Karpas-422 (cell line): Measurements from ENCODE around the gene RNF8. TPM values are rescaled to one million over a fixed set of nuclear protein-coding genes. Genes with fewer than 3 reads are reported as not detected.
A peak's percentile ranks its signal among the peaks of the same experiment; 100 is the strongest.

Experiments used
- DNase-seq: peaks from one replicate; pipeline ENCODE4 v3.0.0-alpha.2; 2015
- H2AFZ ChIP-seq: fragments of 200-600 bp; sonication (generic); 2 replicates; pipeline ENCODE4 v1.6.1; 2014; ENCODE audit warnings: antibody characterized with exemption, low read length, mixed read lengths
- H3K27ac ChIP-seq: fragments of 200-600 bp; sonication (generic); 2 replicates; pipeline ENCODE4 v1.5.1; 2014; ENCODE audit warnings: mild to moderate bottlenecking, low read length, moderate library complexity
- H3K27me3 ChIP-seq: fragments of 200-600 bp; sonication (generic); 2 replicates; pipeline ENCODE4 v1.6.1; 2014; ENCODE audit warnings: low read length, mixed read lengths
- H3K36me3 ChIP-seq: fragments of 200-600 bp; sonication (generic); 2 replicates; pipeline ENCODE4 v1.6.1; 2014; ENCODE audit warnings: low read length, mixed read lengths; ENCODE audit not compliant: insufficient read depth
- H3K4me1 ChIP-seq: fragments of 200-600 bp; sonication (generic); 2 replicates; pipeline ENCODE4 v1.6.1; 2014; ENCODE audit warnings: mild to moderate bottlenecking, low read length, mixed read lengths
- H3K4me2 ChIP-seq: fragments of 200-600 bp; sonication (generic); 2 replicates; pipeline ENCODE4 v1.6.1; 2014; ENCODE audit warnings: low read length, low read depth, mild to moderate bottlenecking; ENCODE audit not compliant: poor library complexity, severe bottlenecking
- H3K4me3 ChIP-seq: fragments of 200-600 bp; sonication (generic); 2 replicates; pipeline ENCODE4 v1.5.1; 2014; ENCODE audit warnings: mild to moderate bottlenecking, antibody characterized with exemption, low read length, mixed read lengths
- H3K79me2 ChIP-seq: fragments of 200-600 bp; sonication (generic); 2 replicates; pipeline ENCODE4 v1.6.1; 2014; ENCODE audit warnings: mild to moderate bottlenecking, low read length, mixed read lengths
- H3K9ac ChIP-seq: fragments of 200-600 bp; sonication (generic); 2 replicates; pipeline ENCODE4 v1.6.0; 2014; ENCODE audit warnings: low read length
- H3K9me2 ChIP-seq: fragments of 200-600 bp; sonication (generic), shearing (Covaris generic); replicated peaks from 2 replicates; pipeline ENCODE4 v1.6.0; 2014; ENCODE audit warnings: mild to moderate bottlenecking, low read length, moderate library complexity; ENCODE audit not compliant: insufficient read depth
- H3K9me3 ChIP-seq: fragments of 300-700, 200-600 bp; sonication (generic); 2 replicates; pipeline ENCODE4 v1.6.1; 2014; ENCODE audit warnings: low read length, mixed read lengths
- H4K20me1 ChIP-seq: fragments of 200-600 bp; sonication (generic); 2 replicates; pipeline ENCODE4 v1.6.1; 2014; ENCODE audit warnings: mild to moderate bottlenecking, antibody characterized with exemption, low read length, low read depth; ENCODE audit not compliant: insufficient read depth
- total RNA-seq: library from RNA; depleted of rRNA; stranded (reverse); fragments of >200 nt; shearing (Covaris generic); gene quantifications from 2 replicates; pipeline ENCODE4 v1.2.3, GENCODE V29; 2014; ENCODE audit warnings: low replicate concordance

RNF8 gene
- total RNA-seq, 1 experiment from 2014 or later: 22.5 TPM

DNA sequence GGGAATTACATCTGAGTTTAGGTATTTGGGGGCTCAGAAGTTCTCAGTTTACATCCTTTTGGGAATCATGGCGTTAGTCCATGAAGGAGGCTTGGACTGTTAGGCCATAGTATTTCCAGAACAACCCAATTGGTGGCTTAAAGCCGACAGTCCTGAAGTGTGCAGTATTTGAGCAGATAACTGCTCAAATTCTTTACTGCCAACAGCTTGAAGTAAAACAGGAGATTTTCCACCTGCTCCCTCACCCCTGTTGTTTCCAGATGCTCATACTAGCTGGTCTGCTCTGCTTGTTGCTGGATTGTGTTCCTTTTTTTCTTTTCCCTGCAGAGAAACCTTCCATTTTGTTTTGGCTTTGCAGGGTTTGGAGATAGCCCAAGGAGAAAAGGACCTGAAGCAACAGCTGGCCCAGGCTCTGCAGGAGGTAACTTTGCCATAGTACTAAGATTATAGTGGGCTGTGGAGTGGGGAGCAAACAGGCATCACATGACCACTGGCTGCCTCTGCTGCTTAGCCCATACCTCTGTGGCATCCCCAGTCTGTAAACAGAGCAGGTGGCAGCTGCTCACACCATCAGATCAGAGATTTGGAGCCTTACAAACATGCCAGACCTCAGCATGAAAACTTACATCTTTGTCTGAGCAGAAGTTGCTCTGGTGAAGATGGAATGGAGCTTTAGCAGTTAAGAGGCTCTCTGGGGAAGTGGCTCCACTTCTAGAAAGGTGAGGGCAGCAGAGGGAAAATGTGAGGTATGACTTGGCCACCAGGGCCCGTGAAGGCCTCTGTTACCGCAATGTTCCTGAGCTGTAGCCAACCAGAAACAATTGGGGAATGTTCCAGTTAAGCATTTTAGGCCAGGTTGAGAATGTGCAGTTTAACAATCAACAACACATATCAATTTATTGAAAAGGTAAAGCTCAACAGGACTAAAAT is 17.6 kb downstream of the RNF8 start:
- Histone ChIP-seq H2AFZ (no peak overlapping the region), H3K36me3 (peaks cover 34% of the 10 kb centered on the region; the same call in 1 of the 2 replicates), H3K4me3 (no peak overlapping the region), H3K4me2 (no peak overlapping the region), H3K9me3 (no peaks in the 10 kb centered on the region), H3K27me3 (no peaks in the 10 kb centered on the region), H3K4me1 (peaks cover 69% of the 10 kb centered on the region), H4K20me1 (no peaks in the 10 kb centered on the region), H3K27ac (peak overlapping the region; percentile 21), H3K9me2 (no peaks in the 10 kb centered on the region), H3K9ac (no peak overlapping the region), H3K79me2 (peaks cover 59% of the 10 kb centered on the region)
- DNase-seq: no peak

DNA sequence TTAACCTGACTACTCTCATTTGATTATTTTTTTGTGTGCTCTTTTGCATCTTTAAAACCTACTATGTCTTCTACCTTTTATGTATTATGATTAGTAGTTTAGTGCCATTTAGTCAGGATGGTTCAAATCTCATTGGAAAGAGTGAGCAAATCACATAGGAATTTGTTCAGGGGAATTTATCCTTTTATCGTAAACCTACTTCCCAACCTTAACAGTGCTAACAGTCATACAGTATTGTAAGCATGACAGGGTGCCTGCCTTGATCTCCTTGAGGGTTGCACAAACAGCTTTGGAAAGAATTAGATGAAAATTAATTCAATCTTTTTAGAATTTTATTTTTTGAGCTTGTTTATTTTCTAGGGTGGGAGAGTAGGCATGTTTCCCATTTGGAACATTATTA is 18.3 kb downstream of the RNF8 start:
- Histone ChIP-seq H2AFZ (no peak overlapping the region), H3K4me3 (no peak overlapping the region), H3K9me3 (no peaks in the 10 kb centered on the region), H3K4me1 (peaks cover 76% of the 10 kb centered on the region), H4K20me1 (no peaks in the 10 kb centered on the region), H3K79me2 (peaks cover 57% of the 10 kb centered on the region), H3K9ac (no peak overlapping the region), H3K4me2 (no peak overlapping the region), H3K9me2 (no peaks in the 10 kb centered on the region), H3K36me3 (peaks cover 36% of the 10 kb centered on the region; the same call in 1 of the 2 replicates), H3K27me3 (no peaks in the 10 kb centered on the region), H3K27ac (no peak overlapping the region)
- no peak for DNase-seq

DNA sequence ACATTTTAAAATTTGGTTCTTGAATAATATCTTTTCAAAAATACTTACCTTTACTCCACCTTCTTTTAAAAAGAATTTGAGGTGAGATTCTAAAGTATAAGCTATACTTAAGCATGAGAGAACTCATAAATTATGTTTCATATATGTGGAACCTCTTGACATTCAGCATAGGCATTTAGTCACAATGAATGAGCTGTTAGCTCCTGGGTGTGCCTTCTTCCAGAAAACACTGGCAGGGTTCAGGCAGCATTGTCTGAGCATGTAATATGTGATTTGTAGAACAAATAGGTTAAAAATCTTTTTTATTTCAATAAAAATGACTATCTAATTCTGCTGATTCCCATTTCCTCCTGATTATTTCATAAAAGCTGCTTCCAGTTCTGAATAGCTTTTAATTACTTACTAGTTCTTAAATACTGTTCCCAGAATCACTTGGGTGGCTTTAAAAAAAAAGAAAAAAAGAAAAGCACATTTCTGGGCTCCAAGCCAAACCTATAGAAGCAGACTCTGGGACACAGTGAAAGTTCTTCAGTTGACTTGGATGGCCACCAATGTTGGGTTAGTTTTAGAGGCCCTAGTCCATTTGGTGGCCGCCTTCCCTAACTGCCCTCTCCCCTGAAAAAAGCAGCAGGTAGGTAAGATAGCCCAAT is 20.2 kb downstream of the RNF8 start:
- Histone ChIP-seq H3K27me3 (no peaks in the 10 kb centered on the region), H3K4me3 (no peak overlapping the region), H3K4me2 (peak overlapping the region; percentile 68), H3K27ac (peak overlapping the region; percentile 95), H3K9me3 (no peaks in the 10 kb centered on the region), H3K4me1 (peaks cover 74% of the 10 kb centered on the region), H2AFZ (no peak overlapping the region), H3K36me3 (peaks cover 46% of the 10 kb centered on the region; the same call in 1 of the 2 replicates), H3K9ac (no peak overlapping the region), H3K9me2 (no peaks in the 10 kb centered on the region), H4K20me1 (no peaks in the 10 kb centered on the region), H3K79me2 (peaks cover 49% of the 10 kb centered on the region)
- DNase-seq: no peak

DNA sequence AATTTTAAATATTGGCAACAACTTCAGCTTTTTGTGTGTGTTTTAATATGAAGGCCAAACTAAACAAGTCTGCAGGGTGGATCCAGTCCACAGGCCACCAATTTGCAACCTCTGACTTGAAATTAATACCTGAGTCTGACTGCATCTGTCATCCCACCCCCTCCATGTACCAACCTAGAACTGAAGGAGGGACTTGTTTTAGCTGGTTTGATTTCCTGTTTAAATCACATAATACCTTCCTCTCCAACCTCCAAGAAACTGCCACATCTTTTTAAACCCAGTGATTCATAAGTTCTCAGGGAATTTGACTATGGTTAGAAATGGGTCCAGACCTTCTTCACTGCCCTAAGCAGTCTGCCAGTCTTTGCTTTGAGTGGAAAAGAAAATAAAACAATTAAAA is 21.6 kb downstream of the RNF8 start:
- no peak overlapping the region for H2AFZ ChIP-seq
- no peaks in the 10 kb centered on the region for H3K9me2 ChIP-seq
- peaks cover 63% of the 10 kb centered on the region for H3K4me1 ChIP-seq
- peak overlapping the region; percentile 37 for H3K4me3 ChIP-seq
- H3K27ac ChIP-seq: peak overlapping the region; percentile 95
- peaks cover 34% of the 10 kb centered on the region for H3K79me2 ChIP-seq
- H3K9ac ChIP-seq: peak overlapping the region; percentile 53
- H3K27me3 ChIP-seq: no peaks in the 10 kb centered on the region
- no peaks in the 10 kb centered on the region for H3K9me3 ChIP-seq
- DNase-seq: no peak
- peaks cover 37% of the 10 kb centered on the region; the same call in 1 of the 2 replicates for H3K36me3 ChIP-seq
- H4K20me1 ChIP-seq: no peaks in the 10 kb centered on the region
- peak overlapping the region; percentile 68 for H3K4me2 ChIP-seq

DNA sequence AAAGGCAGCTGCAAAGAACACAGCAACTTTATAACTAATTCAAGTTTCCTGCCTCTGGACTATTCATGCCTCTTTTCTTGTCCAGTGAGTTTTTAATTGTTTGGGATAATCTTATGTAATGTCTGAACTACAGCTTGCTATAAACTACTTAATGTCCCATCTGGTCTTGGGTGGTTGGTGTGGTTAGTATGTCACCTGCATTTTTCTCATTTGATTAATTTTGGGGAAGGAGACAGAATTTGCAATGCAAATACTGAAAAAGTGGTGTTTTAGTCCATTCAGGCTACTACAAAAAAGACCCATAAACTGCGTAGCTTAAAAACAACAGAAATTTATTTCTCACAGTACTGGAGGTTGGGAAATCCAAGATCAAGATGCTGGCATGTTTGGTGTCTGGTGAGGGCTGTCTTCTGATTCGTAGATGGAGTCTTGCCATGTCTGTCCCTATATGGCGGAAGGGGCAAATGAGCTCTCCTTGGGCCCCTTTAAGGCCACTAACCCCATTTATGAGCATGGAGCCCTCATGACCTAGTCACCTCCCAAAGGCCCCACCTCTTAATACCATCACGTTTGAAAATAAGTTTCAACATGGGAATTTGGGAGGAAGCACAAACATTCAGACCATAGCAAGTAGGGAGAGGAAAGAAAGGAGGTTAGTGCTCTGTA is 22.4 kb downstream of the RNF8 start:
- peak overlapping the region; percentile 95 for H3K27ac ChIP-seq
- H3K4me3 ChIP-seq: peak overlapping the region; percentile 37
- H3K36me3 ChIP-seq: peaks cover 41% of the 10 kb centered on the region; the same call in 1 of the 2 replicates
- peaks cover 60% of the 10 kb centered on the region for H3K4me1 ChIP-seq
- H4K20me1 ChIP-seq: no peaks in the 10 kb centered on the region
- H3K79me2 ChIP-seq: peaks cover 26% of the 10 kb centered on the region
- H3K4me2 ChIP-seq: peak overlapping the region; percentile 68
- H2AFZ ChIP-seq: 0 out of 2 replicates have a peak overlapping the region, but pooled peaks have one; percentile 1
- H3K9me3 ChIP-seq: no peaks in the 10 kb centered on the region
- DNase-seq: peak; percentile 72
- peak overlapping the region; percentile 53 for H3K9ac ChIP-seq
- no peaks in the 10 kb centered on the region for H3K27me3 ChIP-seq
- H3K9me2 ChIP-seq: no peaks in the 10 kb centered on the region

DNA sequence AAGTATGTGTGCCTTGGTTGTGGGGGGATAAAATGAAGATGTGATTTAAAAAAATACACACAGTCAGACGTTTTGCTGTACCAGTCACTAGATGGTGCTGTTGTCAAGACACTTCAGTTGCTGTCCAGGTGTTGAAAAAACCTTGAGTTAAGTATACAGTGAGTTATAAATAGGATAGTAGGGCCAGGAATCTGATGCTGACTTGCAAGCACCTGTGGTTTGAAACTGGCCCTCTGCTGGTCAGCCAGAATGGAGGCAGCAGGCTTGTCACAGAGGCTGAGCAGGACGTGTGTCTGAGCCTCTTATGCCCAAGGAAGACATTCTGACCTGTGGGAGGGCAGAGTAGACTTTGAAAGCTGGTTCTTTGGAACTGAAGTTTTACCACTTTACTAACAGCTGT is 27.8 kb downstream of the RNF8 start:
- H3K4me1 ChIP-seq: peaks cover 20% of the 10 kb centered on the region
- no peak overlapping the region for H3K4me2 ChIP-seq
- H3K9me2 ChIP-seq: no peaks in the 10 kb centered on the region
- H3K4me3 ChIP-seq: no peak overlapping the region
- no peaks in the 10 kb centered on the region for H4K20me1 ChIP-seq
- no peak overlapping the region for H3K9ac ChIP-seq
- DNase-seq: peak; percentile 86
- H3K79me2 ChIP-seq: peaks cover 6% of the 10 kb centered on the region
- no peaks in the 10 kb centered on the region for H3K9me3 ChIP-seq
- H3K27ac ChIP-seq: no peak overlapping the region
- no peak overlapping the region for H2AFZ ChIP-seq
- no peaks in the 10 kb centered on the region for H3K27me3 ChIP-seq
- H3K36me3 ChIP-seq: peaks cover 36% of the 10 kb centered on the region; the same call in 1 of the 2 replicates

DNA sequence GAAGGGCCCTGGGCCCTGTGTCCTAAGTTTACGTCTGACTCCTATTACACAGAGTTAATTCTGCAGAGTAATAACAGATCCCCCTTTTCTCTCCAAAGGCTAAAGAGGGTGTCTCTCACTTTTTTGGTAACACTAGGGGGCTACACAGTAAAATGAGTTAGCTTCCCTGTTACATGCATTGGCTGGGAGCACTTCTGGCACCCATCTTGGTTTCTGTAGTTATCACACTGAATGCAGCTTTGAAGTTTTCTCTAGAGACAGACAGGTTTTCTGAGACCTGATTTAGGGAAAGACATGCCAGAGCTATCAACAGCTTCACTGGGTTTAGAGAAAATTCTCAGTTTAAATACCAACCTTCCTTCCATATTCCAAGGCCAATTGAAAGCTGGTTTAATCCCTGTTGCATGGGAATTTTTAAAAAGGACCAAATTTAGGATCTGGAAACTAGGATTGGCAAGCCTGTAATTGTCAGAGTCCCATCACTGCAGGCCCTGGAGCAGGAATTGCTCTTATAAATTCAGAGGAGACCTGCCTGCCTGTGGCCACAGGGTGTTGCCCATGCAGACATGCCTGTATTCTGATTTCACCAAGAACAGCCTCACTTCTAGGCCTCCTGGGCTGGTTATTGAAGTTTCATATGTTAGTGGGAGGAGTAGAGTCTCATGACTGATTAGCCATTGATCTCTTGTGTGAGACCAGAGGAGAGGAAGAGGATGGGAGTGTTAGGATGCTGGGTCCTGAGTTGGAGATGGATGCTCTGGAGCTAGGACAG is 29.4 kb downstream of the RNF8 start:
- Histone ChIP-seq H3K9me2 (no peaks in the 10 kb centered on the region), H3K4me3 (no peak overlapping the region), H3K4me1 (peaks cover 4% of the 10 kb centered on the region), H3K27me3 (no peaks in the 10 kb centered on the region), H3K27ac (no peak overlapping the region), H3K4me2 (no peak overlapping the region), H3K79me2 (no peaks in the 10 kb centered on the region), H3K9ac (no peak overlapping the region), H4K20me1 (no peaks in the 10 kb centered on the region), H3K36me3 (peaks cover 22% of the 10 kb centered on the region; the same call in 1 of the 2 replicates), H2AFZ (no peak overlapping the region), H3K9me3 (no peaks in the 10 kb centered on the region)
- peak; percentile 54 for DNase-seq
